ENCODE data around the gene BABAM2. TPM values are rescaled to one million over a fixed set of nuclear protein-coding genes. Genes with fewer than 3 reads are reported as not detected.

The BABAM2 gene
- polyA plus RNA-seq, 3 donors: 33.2 to 52.8 (median 49.3) TPM

- intact Hi-C loops (cut with micrococcal nuclease): no loop called here
- no peak for TF ChIP-seq CTCF (IDR thresholded peaks at IDR 0.05)
- 34% methylated on average over 3 of the region's 10 CpGs for WGBS (ENCODE audit: insufficient coverage)
- H3K4me2 ChIP-seq (replicated peaks; ENCODE audit: extremely low read depth, low read length, poor library complexity, severe bottlenecking): peak overlapping the region; percentile 15
- no peaks in the 10 kb centered on the region for H3K27me3 ChIP-seq (ENCODE audit: control insufficient read depth in 2 of 2, insufficient read depth in 2 of 2, low read length in 2 of 2)
- peak overlapping the region; percentile 12 for H3K9ac ChIP-seq (ENCODE audit: insufficient read depth, low read length, poor library complexity, severe bottlenecking)
- no peak overlapping the region for H3K4me3 ChIP-seq (replicated peaks in 1 of 3; ENCODE audit: low read depth in 2 of 3, low read length in 3 of 3)
- no peaks in the 10 kb centered on the region for H3K36me3 ChIP-seq (replicated peaks in 1 of 2; ENCODE audit: control insufficient read depth in 1 of 2, insufficient read depth in 2 of 2, low read length in 2 of 2)
- Mint-ChIP-seq H3K36me3 (no peaks in the 10 kb centered on the region), H3K4me3 (peak overlapping the region in 1 of 2 donors; percentile 60), H3K4me1 (peaks cover 12% of the 10 kb centered on the region), H3K27ac (peak overlapping the region in 3 of 7 donors; percentile 25 to 51 (median 37)), H3K27me3 (ENCODE audit: low read depth in 3 of 3) (peaks cover 4 to 12% (median 8%) of the 10 kb centered on the region in 3 donors), H3K9me3 (no peaks in the 10 kb centered on the region)
- no peak overlapping the region for H3K27ac ChIP-seq (ENCODE audit: low read depth in 1 of 2, low read length in 2 of 2)
- H3K79me2 ChIP-seq (ENCODE audit: insufficient read depth, low read length): no peaks in the 10 kb centered on the region
- no peak for DNase-seq
- no peaks in the 10 kb centered on the region for H3K9me3 ChIP-seq (replicated peaks in 1 of 2; ENCODE audit: control insufficient read depth in 1 of 2, insufficient read depth in 1 of 2, low read length in 2 of 2)
- peak overlapping the region; percentile 30 for H2AFZ ChIP-seq (ENCODE audit: insufficient read depth, low read depth, low read length, poor library complexity, severe bottlenecking)
- no peaks in the 10 kb centered on the region for H4K20me1 ChIP-seq (ENCODE audit: insufficient read depth, low read length)
- H3K4me1 ChIP-seq (ENCODE audit: control insufficient read depth in 1 of 2, insufficient read depth in 2 of 2, low read length in 2 of 2): peaks cover 19 to 20% of the 10 kb centered on the region in 2 donors
These were observed 457.6 kb downstream of the BABAM2 start for GRCh38 chr2:28348149-28348567.

GRCh38 chr2:28348921-28349320, 458.4 kb downstream of the BABAM2 start:
- H3K4me1 Mint-ChIP-seq: peaks cover 10% of the 10 kb centered on the region
- no peak for TF ChIP-seq CTCF (IDR thresholded peaks at IDR 0.05)
- Histone ChIP-seq H3K4me1 (ENCODE audit: control insufficient read depth in 1 of 2, insufficient read depth in 2 of 2, low read length in 2 of 2) (peaks cover 12% of the 10 kb centered on the region in 2 donors), H4K20me1 (ENCODE audit: insufficient read depth, low read length) (no peaks in the 10 kb centered on the region), H3K36me3 (replicated peaks in 1 of 2; ENCODE audit: control insufficient read depth in 1 of 2, insufficient read depth in 2 of 2, low read length in 2 of 2) (no peaks in the 10 kb centered on the region), H3K9ac (ENCODE audit: insufficient read depth, low read length, poor library complexity, severe bottlenecking) (no peak overlapping the region), H3K4me2 (replicated peaks; ENCODE audit: extremely low read depth, low read length, poor library complexity, severe bottlenecking) (no peak overlapping the region), H3K27me3 (ENCODE audit: control insufficient read depth in 2 of 2, insufficient read depth in 2 of 2, low read length in 2 of 2) (no peaks in the 10 kb centered on the region), H2AFZ (ENCODE audit: insufficient read depth, low read depth, low read length, poor library complexity, severe bottlenecking) (no peak overlapping the region), H3K27ac (ENCODE audit: low read depth in 1 of 2, low read length in 2 of 2) (no peak overlapping the region), H3K79me2 (ENCODE audit: insufficient read depth, low read length) (no peaks in the 10 kb centered on the region), H3K4me3 (replicated peaks in 1 of 3; ENCODE audit: low read depth in 2 of 3, low read length in 3 of 3) (no peak overlapping the region), H3K9me3 (replicated peaks in 1 of 2; ENCODE audit: control insufficient read depth in 1 of 2, insufficient read depth in 1 of 2, low read length in 2 of 2) (no peaks in the 10 kb centered on the region)
- H3K9me3 Mint-ChIP-seq: no peaks in the 10 kb centered on the region
- 100% methylated on average over 5 of the region's 11 CpGs for WGBS (ENCODE audit: insufficient coverage)
- DNase-seq: no peak
- H3K27me3 Mint-ChIP-seq (ENCODE audit: low read depth in 3 of 3): peaks cover 4 to 12% (median 8%) of the 10 kb centered on the region in 3 donors
- H3K36me3 Mint-ChIP-seq: no peaks in the 10 kb centered on the region
- no peak overlapping the region for H3K27ac Mint-ChIP-seq
- intact Hi-C loops (cut with micrococcal nuclease): no loop called here
- H3K4me3 Mint-ChIP-seq: no peak overlapping the region
